VCaP (cell line): ENCODE measurements around the gene GALNT9.

Experiments
- H3K27ac ChIP-seq: fragments of 450-650 bp; 2 replicates; pipeline ENCODE4 v1.5.1; 2017
- CTCF ChIP-seq: fragments of 450-650 bp; conservative IDR thresholded peaks from 2 replicates; pipeline ENCODE4 v1.5.1; 2017; ENCODE audit warnings: mild to moderate bottlenecking, moderate library complexity

The GALNT9 gene

GRCh38 chr12:132202929-132203721 is 126.3 kb downstream of the GALNT9 start:
- no peak for TF ChIP-seq CTCF
- no peak overlapping the region for H3K27ac ChIP-seq

- TF ChIP-seq CTCF = no peak
Measured at GRCh38 chr12:132201391-132202120, 127.8 kb downstream of the GALNT9 start.

GRCh38 chr12:132200800-132201199 is 128.6 kb downstream of the GALNT9 start:
- no peak overlapping the region for H3K27ac ChIP-seq
- TF ChIP-seq CTCF = no peak

More at GRCh38 chr12:132201391-132202120, 127.8 kb downstream of the GALNT9 start:
- no peak overlapping the region for H3K27ac ChIP-seq

DNA sequence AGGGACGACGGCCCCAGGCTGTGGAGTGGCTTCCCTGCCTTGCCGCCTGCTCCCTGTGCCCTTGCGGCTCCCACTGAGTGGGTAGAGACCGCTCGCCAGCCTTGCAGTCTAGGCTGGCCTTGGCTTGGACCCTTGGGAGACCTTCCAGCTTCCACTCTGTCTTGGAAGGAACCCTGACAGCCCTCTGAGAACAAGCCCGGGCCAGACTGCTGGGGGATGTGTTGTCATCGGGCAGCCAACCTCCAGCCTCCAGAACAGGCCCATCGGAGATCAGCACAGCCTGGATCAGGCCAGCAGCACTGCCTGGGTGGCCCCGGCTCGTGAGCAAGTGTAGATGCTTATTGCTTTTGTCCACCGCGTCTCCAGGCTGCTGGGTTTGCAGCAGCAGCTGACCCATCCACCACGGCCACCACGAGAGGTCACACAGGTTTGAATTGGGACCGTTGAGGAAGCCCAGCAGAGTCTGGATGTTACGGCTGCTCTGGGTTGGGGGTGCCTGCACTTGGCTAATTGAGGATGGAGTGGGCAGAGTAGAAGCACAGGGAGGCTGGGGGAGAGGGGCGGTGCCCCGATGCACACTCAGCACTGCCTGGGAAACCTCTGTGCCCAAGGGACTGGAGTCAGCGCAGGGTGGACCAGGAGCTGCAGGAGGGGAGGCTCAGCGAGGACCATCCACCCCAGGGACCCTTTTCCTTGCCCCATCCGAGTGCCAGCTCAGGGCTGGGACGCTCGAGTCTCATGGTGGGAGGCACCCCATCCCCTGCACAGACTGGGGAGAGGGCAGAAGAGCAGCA is 129.7 kb downstream of the GALNT9 start:
- H3K27ac ChIP-seq = no peak overlapping the region
- no peak for TF ChIP-seq CTCF

DNA sequence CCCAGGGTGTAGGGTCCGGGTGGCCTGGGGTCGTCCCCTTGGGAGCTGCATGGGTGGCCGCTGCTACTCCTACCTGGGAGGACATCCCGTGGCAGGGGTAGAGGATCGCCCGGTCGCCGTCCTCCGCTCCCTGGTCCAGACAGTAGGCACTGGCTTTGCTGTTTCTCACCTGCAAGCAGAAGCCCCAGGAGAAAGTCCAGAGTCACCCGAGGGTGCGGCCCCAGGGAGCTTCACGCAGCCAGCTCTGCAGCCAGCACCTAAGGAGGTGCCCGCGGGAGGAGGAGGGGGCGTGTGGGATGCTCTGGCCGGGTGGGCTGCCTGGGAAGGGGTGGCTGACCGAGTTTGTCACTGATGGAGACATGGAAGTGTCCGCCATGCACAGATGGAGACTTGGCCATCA is 130.3 kb downstream of the GALNT9 start:
- TF ChIP-seq CTCF = no peak
- H3K27ac ChIP-seq = no peak overlapping the region

- H3K27ac ChIP-seq = no peak overlapping the region
- TF ChIP-seq CTCF = no peak
Measured at GRCh38 chr12:132197581-132198354, 131.6 kb downstream of the GALNT9 start.
